ENCODE results near the gene CFAP69. TPM values are rescaled to one million over a fixed set of nuclear protein-coding genes. Genes with fewer than 3 reads are reported as not detected.

The CFAP69 gene
- total RNA-seq = 0.55 to 1.2 TPM in 2 of 3 replicates, not detected in the other
- long read RNA-seq = 0 reads

GRCh38 chr7:90244909-90245851 is at the start of gene CFAP69:
CFAP69 (plus strand) TSS chr7:90245174; CDS start chr7:90245425, 251 bp downstream.
- peak; percentile 95 for DNase-seq (ENCODE audit: low spot score)
- no peaks in the 10 kb centered on the region for H3K9me3 Mint-ChIP-seq (ENCODE audit: low read depth)
- no peaks in the 10 kb centered on the region for H3K36me3 Mint-ChIP-seq (ENCODE audit: low read depth)
- H3K27ac Mint-ChIP-seq (ENCODE audit: unreplicated experiment) = no peak within 1 kb of the TSS
- peaks cover 13% of the 10 kb centered on the region for H3K4me1 Mint-ChIP-seq (ENCODE audit: low read depth)
- peak within 1 kb of the TSS; percentile 73 for H3K4me3 Mint-ChIP-seq (ENCODE audit: unreplicated experiment)
- peaks cover 57% of the 10 kb centered on the region for H3K27me3 Mint-ChIP-seq (ENCODE audit: low read depth)
- peak; percentile 50 for TF ChIP-seq CTCF (IDR thresholded peaks at IDR 0.05)

DNA sequence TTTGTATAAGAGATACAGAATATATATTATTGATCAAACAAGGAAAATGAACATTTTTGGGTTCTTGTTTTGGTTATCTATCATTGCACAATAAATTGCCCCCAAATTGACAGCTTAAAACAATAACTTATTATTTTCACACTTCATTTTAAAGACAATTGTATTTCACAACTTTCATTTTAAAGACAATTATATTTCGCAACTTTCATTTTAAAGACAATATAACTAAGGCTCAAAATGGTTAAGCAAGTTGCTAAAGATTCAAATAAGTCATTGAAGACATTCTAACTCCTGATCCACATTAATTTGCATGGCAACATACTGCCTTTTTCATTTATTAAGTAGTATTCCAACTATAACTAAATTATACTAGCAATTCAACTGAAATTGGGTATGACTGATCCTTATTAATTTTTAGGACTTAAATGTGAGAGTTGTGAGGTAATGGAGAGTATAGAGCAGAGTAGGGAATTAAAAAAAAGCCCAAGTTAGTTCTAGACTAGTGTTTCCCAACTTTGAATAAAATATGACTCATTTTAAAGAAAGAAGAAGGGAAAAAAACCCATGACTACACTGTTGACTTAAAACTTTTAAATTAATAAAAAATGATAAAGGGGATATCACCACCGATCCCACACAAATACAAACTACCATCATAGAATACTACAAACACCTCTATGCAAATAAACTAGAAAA is 43.3 kb upstream of the CFAP69 start:
- TF ChIP-seq CTCF (IDR thresholded peaks at IDR 0.05) = no peak
- no peaks in the 10 kb centered on the region for H3K36me3 Mint-ChIP-seq (ENCODE audit: low read depth)

GRCh38 chr7:90207956-90208355 is 37.0 kb upstream of the CFAP69 start:
- no peak overlapping the region for H3K4me3 Mint-ChIP-seq (ENCODE audit: unreplicated experiment)
- no peak for TF ChIP-seq CTCF (IDR thresholded peaks at IDR 0.05)
- H3K9me3 Mint-ChIP-seq (ENCODE audit: low read depth) = peaks cover 5% of the 10 kb centered on the region
- H3K4me1 Mint-ChIP-seq (ENCODE audit: low read depth) = peaks cover 10% of the 10 kb centered on the region
- DNase-seq (ENCODE audit: low spot score) = no peak
- H3K36me3 Mint-ChIP-seq (ENCODE audit: low read depth) = no peaks in the 10 kb centered on the region
- H3K27me3 Mint-ChIP-seq (ENCODE audit: low read depth) = peaks cover 39% of the 10 kb centered on the region
- no peak overlapping the region for H3K27ac Mint-ChIP-seq (ENCODE audit: unreplicated experiment)

More for the DNA sequence above, 43.3 kb upstream of the CFAP69 start:
- no peaks in the 10 kb centered on the region for H3K4me1 Mint-ChIP-seq (ENCODE audit: low read depth)
- DNase-seq (ENCODE audit: low spot score) = no peak
- H3K27ac Mint-ChIP-seq (ENCODE audit: unreplicated experiment) = no peak overlapping the region
- no peak overlapping the region for H3K4me3 Mint-ChIP-seq (ENCODE audit: unreplicated experiment)
- H3K9me3 Mint-ChIP-seq (ENCODE audit: low read depth) = peaks cover 5% of the 10 kb centered on the region
- H3K27me3 Mint-ChIP-seq (ENCODE audit: low read depth) = peaks cover 16% of the 10 kb centered on the region

- Mint-ChIP-seq H3K9me3 (ENCODE audit: low read depth) (peaks cover 2% of the 10 kb centered on the region), H3K4me1 (ENCODE audit: low read depth) (peaks cover 10% of the 10 kb centered on the region), H3K36me3 (ENCODE audit: low read depth) (no peaks in the 10 kb centered on the region), H3K27ac (ENCODE audit: unreplicated experiment) (no peak overlapping the region), H3K27me3 (ENCODE audit: low read depth) (peaks cover 39% of the 10 kb centered on the region), H3K4me3 (ENCODE audit: unreplicated experiment) (no peak overlapping the region)
- DNase-seq (ENCODE audit: low spot score) = no peak
- no peak for TF ChIP-seq CTCF (IDR thresholded peaks at IDR 0.05)
Measured at GRCh38 chr7:90209776-90210175, 35.2 kb upstream of the CFAP69 start.

DNA sequence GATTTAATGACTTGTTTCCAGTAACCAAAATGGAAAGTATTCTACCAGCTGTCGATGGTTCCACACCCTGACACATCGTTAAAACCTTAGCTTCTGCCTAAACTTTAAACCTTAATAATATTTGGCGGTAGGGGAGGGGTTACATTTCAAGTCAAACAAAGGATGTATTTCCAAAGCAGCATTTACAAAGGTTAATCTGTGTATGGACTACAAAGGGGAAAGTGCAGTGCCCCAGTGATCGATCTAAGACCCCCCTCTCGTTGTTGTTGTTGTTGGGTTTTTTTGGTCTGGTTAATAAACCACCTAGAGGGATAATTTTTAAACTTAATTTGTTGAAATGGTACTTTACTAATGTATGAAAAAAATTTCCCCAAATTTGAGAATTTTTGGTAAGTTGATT is 34.5 kb upstream of the CFAP69 start:
- Mint-ChIP-seq H3K36me3 (ENCODE audit: low read depth) (no peaks in the 10 kb centered on the region), H3K9me3 (ENCODE audit: low read depth) (no peaks in the 10 kb centered on the region), H3K4me3 (ENCODE audit: unreplicated experiment) (peak overlapping the region; percentile 69), H3K27me3 (ENCODE audit: low read depth) (peaks cover 36% of the 10 kb centered on the region), H3K27ac (ENCODE audit: unreplicated experiment) (no peak overlapping the region), H3K4me1 (ENCODE audit: low read depth) (peaks cover 10% of the 10 kb centered on the region)
- TF ChIP-seq CTCF (IDR thresholded peaks at IDR 0.05) = no peak
- DNase-seq (ENCODE audit: low spot score) = no peak

Data from chondrocyte (in vitro differentiated cells).